WTC11 (cell line): ENCODE results near the gene EBF3.

Source experiments
- IRF2 ChIP-seq: sonication (generic); formaldehyde crosslinking; IDR thresholded peaks from 2 replicates; pipeline ENCODE4 v1.8.0; 2022; ENCODE audit warnings: low read depth, missing genetic modification reagents, borderline replicate concordance
- NFYB ChIP-seq: sonication (generic); formaldehyde crosslinking; conservative IDR thresholded peaks from 2 replicates; pipeline ENCODE4 v1.8.0; 2022; ENCODE audit warnings: low read depth, missing genetic modification reagents
- NR3C1 ChIP-seq: sonication (generic); formaldehyde crosslinking; conservative IDR thresholded peaks from 2 replicates; pipeline ENCODE4 v1.8.1; 2023; ENCODE audit warnings: low read depth, mild to moderate bottlenecking, missing genetic modification reagents
- SP1 ChIP-seq: sonication (generic); formaldehyde crosslinking; conservative IDR thresholded peaks from 2 replicates; pipeline ENCODE4 v1.8.1; 2022; ENCODE audit warnings: missing genetic modification reagents
- TCF7 ChIP-seq: sonication (generic); formaldehyde crosslinking; IDR thresholded peaks from 2 replicates; pipeline ENCODE4 v1.8.0; 2022; ENCODE audit warnings: mild to moderate bottlenecking, low read depth, missing genetic modification reagents, moderate library complexity
- TEAD4 ChIP-seq: sonication (generic); formaldehyde crosslinking; IDR thresholded peaks from 2 replicates; pipeline ENCODE4 v1.8.0; 2022; ENCODE audit warnings: mild to moderate bottlenecking, missing genetic modification reagents
- ZNF121 ChIP-seq: sonication (generic); formaldehyde crosslinking; IDR thresholded peaks from 2 replicates; pipeline ENCODE4 v1.8.0; 2023; ENCODE audit warnings: missing genetic modification reagents
- ZNF423 ChIP-seq: fragments of 250-450 bp; sonication (Bioruptor Pico); IDR thresholded peaks from 2 replicates; pipeline ENCODE4 v2.1.2; 2022; ENCODE audit warnings: mild to moderate bottlenecking, moderate library complexity
- TF ChIP-seq, protein P1 (sequence below): fragments of 200-600 bp; IDR thresholded peaks from 2 replicates; pipeline ENCODE4 v1.8.0; 2022; ENCODE audit warnings: antibody characterized with exemption
- TF ChIP-seq, protein P2 (sequence below): sonication (generic); formaldehyde crosslinking; IDR thresholded peaks from 2 replicates; pipeline ENCODE4 v1.8.0; 2022; ENCODE audit warnings: mild to moderate bottlenecking, missing genetic modification reagents
- TF ChIP-seq, protein P3 (sequence below): fragments of 250-450 bp; sonication (Bioruptor Pico); IDR thresholded peaks from 2 replicates; pipeline ENCODE4 v2.1.2; 2022; ENCODE audit warnings: mild to moderate bottlenecking, moderate library complexity
- TF ChIP-seq, protein P4 (sequence below): sonication (generic); formaldehyde crosslinking; IDR thresholded peaks from 2 replicates; pipeline ENCODE4 v1.8.0; 2022; ENCODE audit warnings: mild to moderate bottlenecking, missing genetic modification reagents
- TF ChIP-seq, protein P5 (sequence below): fragments of 250-450 bp; sonication (Bioruptor Pico); conservative IDR thresholded peaks from 2 replicates; pipeline ENCODE4 v1.9.0; 2021; ENCODE audit warnings: mild to moderate bottlenecking
- TF ChIP-seq, protein P6 (sequence below): sonication (generic); formaldehyde crosslinking; IDR thresholded peaks from 2 replicates; pipeline ENCODE4 v1.8.0; 2022; ENCODE audit warnings: mild to moderate bottlenecking, missing genetic modification reagents

DNA sequence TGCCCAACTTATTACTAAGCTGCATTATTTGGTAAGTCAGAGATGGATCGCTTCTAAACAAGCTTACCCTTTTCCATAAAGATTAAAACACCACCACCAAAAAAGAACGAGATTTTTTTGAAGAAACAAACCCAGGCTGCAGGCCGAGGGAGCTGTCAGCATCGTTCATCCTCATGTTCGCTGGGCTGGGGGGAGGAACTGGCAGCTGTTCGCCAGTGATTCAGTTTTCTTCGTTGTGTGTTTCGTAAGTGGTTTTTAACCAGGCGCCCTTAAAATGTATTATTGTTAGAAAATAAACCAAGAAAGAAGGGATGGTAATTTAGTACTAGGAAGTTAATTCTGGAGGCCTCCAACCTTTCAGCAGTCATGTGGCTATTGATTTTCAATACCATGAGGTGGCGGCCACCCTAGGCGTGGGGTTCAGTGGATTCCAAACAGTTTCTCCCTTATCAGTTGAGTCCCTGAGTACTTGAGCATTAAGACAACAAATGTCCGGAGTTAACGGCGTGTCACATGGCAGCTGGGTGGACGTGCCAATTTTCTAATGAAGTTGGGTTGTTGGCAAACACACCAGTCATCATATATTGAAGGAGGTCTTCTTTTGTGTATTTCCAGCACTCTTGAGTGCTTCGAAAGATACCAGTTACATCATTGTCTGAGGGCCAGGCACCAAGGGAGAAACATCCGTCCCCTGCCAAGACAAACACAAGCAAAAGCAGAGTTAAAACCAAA lies 173.2 kb downstream of the EBF3 start:
- TF ChIP-seq, protein P1, sequence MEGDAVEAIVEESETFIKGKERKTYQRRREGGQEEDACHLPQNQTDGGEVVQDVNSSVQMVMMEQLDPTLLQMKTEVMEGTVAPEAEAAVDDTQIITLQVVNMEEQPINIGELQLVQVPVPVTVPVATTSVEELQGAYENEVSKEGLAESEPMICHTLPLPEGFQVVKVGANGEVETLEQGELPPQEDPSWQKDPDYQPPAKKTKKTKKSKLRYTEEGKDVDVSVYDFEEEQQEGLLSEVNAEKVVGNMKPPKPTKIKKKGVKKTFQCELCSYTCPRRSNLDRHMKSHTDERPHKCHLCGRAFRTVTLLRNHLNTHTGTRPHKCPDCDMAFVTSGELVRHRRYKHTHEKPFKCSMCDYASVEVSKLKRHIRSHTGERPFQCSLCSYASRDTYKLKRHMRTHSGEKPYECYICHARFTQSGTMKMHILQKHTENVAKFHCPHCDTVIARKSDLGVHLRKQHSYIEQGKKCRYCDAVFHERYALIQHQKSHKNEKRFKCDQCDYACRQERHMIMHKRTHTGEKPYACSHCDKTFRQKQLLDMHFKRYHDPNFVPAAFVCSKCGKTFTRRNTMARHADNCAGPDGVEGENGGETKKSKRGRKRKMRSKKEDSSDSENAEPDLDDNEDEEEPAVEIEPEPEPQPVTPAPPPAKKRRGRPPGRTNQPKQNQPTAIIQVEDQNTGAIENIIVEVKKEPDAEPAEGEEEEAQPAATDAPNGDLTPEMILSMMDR: no peak
- no peak for TF ChIP-seq ZNF121 (CRISPR knock-in tag)
- TF ChIP-seq, protein P2, sequence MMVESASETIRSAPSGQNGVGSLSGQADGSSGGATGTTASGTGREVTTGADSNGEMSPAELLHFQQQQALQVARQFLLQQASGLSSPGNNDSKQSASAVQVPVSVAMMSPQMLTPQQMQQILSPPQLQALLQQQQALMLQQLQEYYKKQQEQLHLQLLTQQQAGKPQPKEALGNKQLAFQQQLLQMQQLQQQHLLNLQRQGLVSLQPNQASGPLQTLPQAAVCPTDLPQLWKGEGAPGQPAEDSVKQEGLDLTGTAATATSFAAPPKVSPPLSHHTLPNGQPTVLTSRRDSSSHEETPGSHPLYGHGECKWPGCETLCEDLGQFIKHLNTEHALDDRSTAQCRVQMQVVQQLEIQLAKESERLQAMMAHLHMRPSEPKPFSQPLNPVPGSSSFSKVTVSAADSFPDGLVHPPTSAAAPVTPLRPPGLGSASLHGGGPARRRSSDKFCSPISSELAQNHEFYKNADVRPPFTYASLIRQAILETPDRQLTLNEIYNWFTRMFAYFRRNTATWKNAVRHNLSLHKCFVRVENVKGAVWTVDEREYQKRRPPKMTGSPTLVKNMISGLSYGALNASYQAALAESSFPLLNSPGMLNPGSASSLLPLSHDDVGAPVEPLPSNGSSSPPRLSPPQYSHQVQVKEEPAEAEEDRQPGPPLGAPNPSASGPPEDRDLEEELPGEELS (CRISPR knock-in tag): no peak
- TF ChIP-seq TEAD4 (CRISPR knock-in tag): no peak
- TF ChIP-seq, protein P3, sequence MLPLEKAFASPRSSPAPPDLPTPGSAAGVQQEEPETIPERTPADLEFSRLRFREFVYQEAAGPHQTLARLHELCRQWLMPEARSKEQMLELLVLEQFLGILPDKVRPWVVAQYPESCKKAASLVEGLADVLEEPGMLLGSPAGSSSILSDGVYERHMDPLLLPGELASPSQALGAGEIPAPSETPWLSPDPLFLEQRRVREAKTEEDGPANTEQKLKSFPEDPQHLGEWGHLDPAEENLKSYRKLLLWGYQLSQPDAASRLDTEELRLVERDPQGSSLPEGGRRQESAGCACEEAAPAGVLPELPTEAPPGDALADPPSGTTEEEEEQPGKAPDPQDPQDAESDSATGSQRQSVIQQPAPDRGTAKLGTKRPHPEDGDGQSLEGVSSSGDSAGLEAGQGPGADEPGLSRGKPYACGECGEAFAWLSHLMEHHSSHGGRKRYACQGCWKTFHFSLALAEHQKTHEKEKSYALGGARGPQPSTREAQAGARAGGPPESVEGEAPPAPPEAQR: no peak
- TF ChIP-seq NR3C1 (CRISPR knock-in tag): no peak
- TF ChIP-seq IRF2 (CRISPR knock-in tag): no peak
- TF ChIP-seq, protein P4, sequence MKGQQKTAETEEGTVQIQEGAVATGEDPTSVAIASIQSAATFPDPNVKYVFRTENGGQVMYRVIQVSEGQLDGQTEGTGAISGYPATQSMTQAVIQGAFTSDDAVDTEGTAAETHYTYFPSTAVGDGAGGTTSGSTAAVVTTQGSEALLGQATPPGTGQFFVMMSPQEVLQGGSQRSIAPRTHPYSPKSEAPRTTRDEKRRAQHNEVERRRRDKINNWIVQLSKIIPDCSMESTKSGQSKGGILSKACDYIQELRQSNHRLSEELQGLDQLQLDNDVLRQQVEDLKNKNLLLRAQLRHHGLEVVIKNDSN: no peak
- TF ChIP-seq TCF7 (CRISPR knock-in tag): no peak
- TF ChIP-seq, protein P5, sequence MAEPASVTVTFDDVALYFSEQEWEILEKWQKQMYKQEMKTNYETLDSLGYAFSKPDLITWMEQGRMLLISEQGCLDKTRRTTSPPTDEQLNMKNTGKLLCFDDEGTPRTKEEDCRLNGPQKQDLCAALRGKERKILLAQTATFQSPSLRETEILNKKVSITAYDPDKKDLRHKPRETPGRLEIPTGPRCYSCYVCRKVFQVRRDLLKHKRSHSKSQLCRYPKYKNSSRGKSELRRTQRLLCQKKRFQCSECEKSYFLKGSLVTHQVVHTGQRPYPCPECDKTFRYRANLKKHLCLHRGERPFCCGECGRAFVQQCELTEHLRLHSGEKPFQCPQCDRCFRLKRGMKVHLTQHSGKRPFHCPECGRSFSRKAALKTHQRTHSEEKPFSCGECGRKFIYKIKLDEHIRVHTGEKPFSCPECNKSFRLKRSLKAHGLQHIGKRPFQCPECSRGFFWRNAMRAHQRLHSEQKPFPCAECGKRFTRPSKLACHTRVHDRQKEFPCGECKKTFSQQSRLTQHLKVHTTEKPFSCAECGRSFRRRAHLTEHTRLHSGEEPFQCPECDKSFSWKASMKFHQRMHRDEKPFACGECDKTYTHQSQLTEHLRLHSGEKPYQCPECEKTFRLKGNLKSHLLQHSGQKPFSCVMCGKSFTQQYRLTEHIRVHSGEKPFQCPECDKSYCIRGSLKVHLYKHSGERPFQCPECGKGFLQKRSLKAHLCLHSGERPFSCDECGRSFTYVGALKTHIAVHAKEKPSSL (CRISPR knock-in tag): no peak
- no peak for TF ChIP-seq SP1 (CRISPR knock-in tag)
- TF ChIP-seq ZNF423: no peak
- TF ChIP-seq, protein P6, sequence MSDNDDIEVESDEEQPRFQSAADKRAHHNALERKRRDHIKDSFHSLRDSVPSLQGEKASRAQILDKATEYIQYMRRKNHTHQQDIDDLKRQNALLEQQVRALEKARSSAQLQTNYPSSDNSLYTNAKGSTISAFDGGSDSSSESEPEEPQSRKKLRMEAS (CRISPR knock-in tag): no peak
- TF ChIP-seq NFYB: no peak
